ENCODE results near the gene FAM193B. TPM values are rescaled to one million over a fixed set of nuclear protein-coding genes. Genes with fewer than 3 reads are reported as not detected.

Gene FAM193B
- total and polyA plus RNA-seq, 2 of the 13 experiments (the other 11 are each of a cell fraction or from before 2014, with no cell fraction given): 21.2 to 40.9 TPM

- peak; percentile 49; the same call in 1 of the 2 replicates for TF ChIP-seq ZNF652 (CRISPR knock-in tag; IDR thresholded peaks at IDR 0.05; ENCODE audit: borderline replicate concordance, low read depth)
- peak; percentile 16; the same call in 1 of the 2 replicates for TF ChIP-seq ZMYM3 (CRISPR knock-in tag; IDR thresholded peaks at IDR 0.05)
- no peak for TF ChIP-seq WIZ (CRISPR knock-in tag; IDR thresholded peaks at IDR 0.05)
- TF ChIP-seq ATF7 (IDR thresholded peaks at IDR 0.05): no peak
- TF ChIP-seq ATF7 (CRISPR knock-in tag; IDR thresholded peaks at IDR 0.05): peak; percentile 31; the same call in 1 of the 2 replicates
- peak; percentile 37; the same call in 1 of the 2 replicates for TF ChIP-seq ZSCAN22 (CRISPR knock-in tag; IDR thresholded peaks at IDR 0.05)
- TF ChIP-seq ZNF674 (CRISPR knock-in tag; IDR thresholded peaks at IDR 0.05; ENCODE audit: low read depth): no peak
- TF ChIP-seq ZUFSP (CRISPR knock-in tag; IDR thresholded peaks at IDR 0.05; ENCODE audit: borderline replicate concordance): no peak
- peak; percentile 56; the same call in 1 of the 2 replicates for TF ChIP-seq RFX3 (CRISPR knock-in tag; IDR thresholded peaks at IDR 0.05)
- TF ChIP-seq CHD4 (IDR thresholded peaks at IDR 0.05; ENCODE audit: borderline replicate concordance, low read length): no peak
- TF ChIP-seq ZSCAN20 (CRISPR knock-in tag; IDR thresholded peaks at IDR 0.05; ENCODE audit: borderline replicate concordance): no peak
- TF ChIP-seq ZNF496 (CRISPR knock-in tag; IDR thresholded peaks at IDR 0.05; ENCODE audit: insufficient replicate concordance): no peak
- peak in 1 of 2 experiments; percentile 48; a peak in 1 of 4 replicates for TF ChIP-seq POLR2A (IDR thresholded peaks at IDR 0.05; ENCODE audit: insufficient read depth in 1 of 2, low read depth in 2 of 2, low read length in 2 of 2)
- no peak for TF ChIP-seq RNF219 (CRISPR knock-in tag; IDR thresholded peaks at IDR 0.05)
- peak; percentile 89; the same call in 1 of the 2 replicates for TF ChIP-seq MYPOP (CRISPR knock-in tag; IDR thresholded peaks at IDR 0.05)
- peak; percentile 76; the same call in 1 of the 2 replicates for TF ChIP-seq TOPORS (CRISPR knock-in tag; IDR thresholded peaks at IDR 0.05)
- peak; percentile 97 for TF ChIP-seq NR2C2 (CRISPR knock-in tag; IDR thresholded peaks at IDR 0.05; ENCODE audit: borderline replicate concordance)
- TF ChIP-seq SRF (IDR thresholded peaks at IDR 0.05; ENCODE audit: low read depth, low read length): no peak; the same call in 1 of the 2 replicates
- TF ChIP-seq PBX3 (CRISPR knock-in tag; IDR thresholded peaks at IDR 0.05; ENCODE audit: borderline replicate concordance): no peak
Measured at GRCh38 chr5:177516601-177517568, 37.5 kb downstream of the FAM193B start, which contains the start of gene DDX41 (continued).
